GM12874 (cell line): ENCODE measurements around the gene ARHGAP8.

Experiments
- TF ChIP-seq, protein P1 (sequence below): IDR thresholded peaks from 2 replicates; pipeline ENCODE4 v1.5.1; 2011; ENCODE audit warnings: low read depth, mild to moderate bottlenecking, control low read depth, low read length, moderate library complexity; ENCODE audit not compliant: insufficient read depth

Gene ARHGAP8

DNA sequence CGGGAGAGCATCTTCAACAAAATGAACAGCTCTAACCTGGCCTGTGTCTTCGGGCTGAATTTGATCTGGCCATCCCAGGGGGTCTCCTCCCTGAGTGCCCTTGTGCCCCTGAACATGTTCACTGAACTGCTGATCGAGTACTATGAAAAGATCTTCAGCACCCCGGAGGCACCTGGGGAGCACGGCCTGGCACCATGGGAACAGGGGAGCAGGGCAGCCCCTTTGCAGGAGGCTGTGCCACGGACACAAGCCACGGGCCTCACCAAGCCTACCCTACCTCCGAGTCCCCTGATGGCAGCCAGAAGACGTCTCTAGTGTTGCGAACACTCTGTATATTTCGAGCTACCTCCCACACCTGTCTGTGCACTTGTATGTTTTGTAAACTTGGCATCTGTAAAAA is 109.9 kb downstream of the ARHGAP8 start:
- TF ChIP-seq, protein P1, sequence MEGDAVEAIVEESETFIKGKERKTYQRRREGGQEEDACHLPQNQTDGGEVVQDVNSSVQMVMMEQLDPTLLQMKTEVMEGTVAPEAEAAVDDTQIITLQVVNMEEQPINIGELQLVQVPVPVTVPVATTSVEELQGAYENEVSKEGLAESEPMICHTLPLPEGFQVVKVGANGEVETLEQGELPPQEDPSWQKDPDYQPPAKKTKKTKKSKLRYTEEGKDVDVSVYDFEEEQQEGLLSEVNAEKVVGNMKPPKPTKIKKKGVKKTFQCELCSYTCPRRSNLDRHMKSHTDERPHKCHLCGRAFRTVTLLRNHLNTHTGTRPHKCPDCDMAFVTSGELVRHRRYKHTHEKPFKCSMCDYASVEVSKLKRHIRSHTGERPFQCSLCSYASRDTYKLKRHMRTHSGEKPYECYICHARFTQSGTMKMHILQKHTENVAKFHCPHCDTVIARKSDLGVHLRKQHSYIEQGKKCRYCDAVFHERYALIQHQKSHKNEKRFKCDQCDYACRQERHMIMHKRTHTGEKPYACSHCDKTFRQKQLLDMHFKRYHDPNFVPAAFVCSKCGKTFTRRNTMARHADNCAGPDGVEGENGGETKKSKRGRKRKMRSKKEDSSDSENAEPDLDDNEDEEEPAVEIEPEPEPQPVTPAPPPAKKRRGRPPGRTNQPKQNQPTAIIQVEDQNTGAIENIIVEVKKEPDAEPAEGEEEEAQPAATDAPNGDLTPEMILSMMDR: no peak

GRCh38 chr22:44862981-44863860 is 110.8 kb downstream of the ARHGAP8 start:
- TF ChIP-seq, protein P1: no peak

- TF ChIP-seq, protein P1: no peak
Measured at GRCh38 chr22:44865193-44866057, 113.0 kb downstream of the ARHGAP8 start.

DNA sequence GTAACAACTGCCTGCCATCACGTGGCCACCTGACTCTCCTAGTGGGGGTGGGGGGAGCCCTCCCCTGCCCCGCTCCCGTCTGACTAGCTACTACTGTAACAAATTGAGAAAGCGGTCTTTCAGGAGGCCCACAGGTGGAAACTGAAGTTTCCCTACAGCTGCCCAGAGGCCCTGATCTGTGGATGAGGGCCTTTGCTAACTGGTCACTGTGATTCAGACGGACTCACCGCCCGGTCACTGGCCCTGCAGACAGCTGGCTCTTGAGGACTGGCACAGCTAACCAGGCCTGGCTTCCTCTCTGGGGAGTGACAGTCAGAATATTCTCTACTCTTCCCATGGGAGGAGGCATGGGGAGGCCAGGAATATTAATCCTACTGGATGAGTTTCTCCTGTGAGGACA is 116.8 kb downstream of the ARHGAP8 start:
- TF ChIP-seq, protein P1: no peak

DNA sequence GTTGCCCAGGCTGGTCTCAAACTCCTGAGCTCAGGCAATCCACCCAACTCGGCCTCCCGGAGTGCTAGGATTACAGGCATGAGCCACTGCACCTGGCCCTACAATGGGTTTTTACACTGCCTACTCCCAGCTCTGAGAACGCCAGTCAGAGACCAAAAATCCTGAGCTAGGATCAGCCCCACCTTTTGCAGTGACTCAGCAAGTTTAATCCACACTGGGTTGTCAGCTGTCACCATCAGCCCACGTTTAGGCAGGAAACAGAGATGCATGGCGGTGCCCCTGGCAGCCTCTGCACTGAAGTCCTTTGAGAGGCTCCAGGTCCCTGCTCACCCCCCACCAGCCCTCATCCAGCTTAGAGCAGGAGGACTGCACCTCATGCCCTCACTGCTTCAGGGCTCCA is 117.6 kb downstream of the ARHGAP8 start:
- TF ChIP-seq, protein P1: no peak

- TF ChIP-seq, protein P1: no peak
Measured at GRCh38 chr22:44871782-44872181, 119.4 kb downstream of the ARHGAP8 start.

- TF ChIP-seq, protein P1: no peak
Measured at GRCh38 chr22:44876921-44877320, 124.5 kb downstream of the ARHGAP8 start.
